Activated CD8-positive, alpha-beta memory T cell treated with anti-CD3 and anti-CD28 coated beads for 24 hours (primary cell): Measurements from ENCODE around the gene FAM9C.

ENCODE experiments used
- DNase-seq: peaks from one replicate; pipeline ENCODE4 v3.0.0-alpha.2; 2020

The FAM9C gene

DNA sequence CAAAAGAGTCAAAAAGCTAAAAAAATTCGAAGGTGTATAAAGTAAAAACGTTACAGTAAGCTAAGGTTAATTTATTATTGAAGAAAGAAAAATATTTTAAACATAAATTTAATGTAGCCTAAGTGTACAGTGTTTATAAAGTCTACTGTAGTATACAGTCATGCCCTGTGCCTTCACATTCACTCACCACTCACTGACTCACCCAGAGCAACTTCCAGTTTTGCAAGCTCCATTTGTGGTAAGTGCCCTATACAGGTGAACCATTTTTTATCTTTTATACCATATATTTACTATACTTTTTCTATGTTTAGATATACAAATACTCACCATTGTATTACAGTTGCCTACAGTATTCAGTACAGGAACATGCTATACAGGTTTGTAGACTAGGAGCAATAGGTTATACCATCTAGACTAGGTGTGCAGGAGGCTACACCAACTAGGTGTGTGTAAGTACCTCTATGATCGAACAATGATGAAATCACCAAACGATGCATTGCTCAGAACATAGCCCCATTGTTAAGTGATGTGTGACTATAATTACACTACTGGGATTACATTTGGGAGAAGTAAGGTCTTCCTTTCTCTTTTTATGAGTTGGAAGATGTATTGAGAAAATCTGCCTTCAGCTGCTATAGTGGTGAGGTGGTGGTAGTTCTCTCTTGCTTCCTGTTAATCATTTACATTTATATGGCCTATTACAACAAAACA, 42.3 kb downstream of the FAM9C start:
- DNase-seq, result no peak

DNA sequence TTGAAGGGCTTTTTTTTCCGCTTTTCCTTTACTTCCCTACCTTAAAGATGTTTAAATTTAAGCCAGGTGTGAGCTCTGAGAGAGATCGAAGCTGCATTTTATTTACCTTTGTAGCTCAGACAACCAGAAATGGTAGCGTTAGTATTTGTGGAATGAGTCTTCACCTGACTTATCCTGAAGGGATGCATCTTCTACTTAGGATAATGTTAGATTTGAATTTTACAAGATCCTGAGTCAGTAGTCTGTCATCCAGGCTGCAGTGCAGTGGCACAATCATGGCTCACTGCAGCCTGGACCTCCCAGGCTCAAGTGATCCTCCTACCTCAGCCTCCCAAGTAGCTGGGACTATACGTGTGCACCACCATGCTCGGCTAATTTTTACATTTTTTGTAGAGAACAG, 43.3 kb downstream of the FAM9C start:
- no peak for DNase-seq

DNA sequence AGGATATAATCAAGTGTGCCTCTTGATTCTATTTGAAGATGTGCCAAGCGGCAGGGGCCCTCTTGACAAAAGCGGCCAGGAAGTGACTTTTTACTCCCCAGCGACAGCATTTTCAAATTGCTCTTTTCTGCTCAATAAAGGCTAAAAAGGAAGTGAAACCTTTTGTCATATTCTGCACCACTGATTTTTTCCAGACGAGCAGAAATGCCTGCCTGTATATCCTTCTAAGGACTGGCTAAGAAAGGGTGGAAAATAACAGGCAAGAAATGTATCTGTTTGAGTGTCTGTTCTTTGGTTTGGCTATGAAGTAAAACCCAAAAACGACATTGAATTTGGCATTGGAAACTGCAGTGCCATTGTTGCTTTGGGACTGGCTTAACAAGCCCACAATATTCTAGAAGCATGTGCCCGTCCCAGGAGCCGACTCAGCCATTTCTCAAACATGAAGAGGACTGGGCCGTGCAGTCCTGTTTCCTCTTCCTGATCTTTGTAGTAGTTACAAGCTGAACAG, 44.1 kb downstream of the FAM9C start:
- no peak for DNase-seq

DNA sequence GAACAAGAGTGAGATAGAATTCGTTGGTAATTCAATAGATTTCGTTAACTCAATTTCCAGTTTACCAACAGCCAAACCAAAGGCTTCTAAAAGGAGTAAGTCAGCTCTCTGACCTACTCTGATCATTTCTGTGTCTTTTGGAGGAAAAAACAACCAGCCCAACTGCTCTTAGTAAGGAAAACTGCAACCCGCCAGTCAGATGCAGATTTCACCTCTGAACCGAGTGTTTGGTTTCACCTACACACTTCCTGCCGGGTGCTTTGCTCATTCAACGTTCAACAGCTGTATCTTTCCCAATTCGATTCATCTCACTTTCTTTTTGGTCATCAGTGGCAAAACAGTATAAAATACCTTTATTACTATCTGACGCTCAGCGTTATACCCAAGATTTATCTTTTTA, 45.0 kb downstream of the FAM9C start:
- no peak for DNase-seq

DNA sequence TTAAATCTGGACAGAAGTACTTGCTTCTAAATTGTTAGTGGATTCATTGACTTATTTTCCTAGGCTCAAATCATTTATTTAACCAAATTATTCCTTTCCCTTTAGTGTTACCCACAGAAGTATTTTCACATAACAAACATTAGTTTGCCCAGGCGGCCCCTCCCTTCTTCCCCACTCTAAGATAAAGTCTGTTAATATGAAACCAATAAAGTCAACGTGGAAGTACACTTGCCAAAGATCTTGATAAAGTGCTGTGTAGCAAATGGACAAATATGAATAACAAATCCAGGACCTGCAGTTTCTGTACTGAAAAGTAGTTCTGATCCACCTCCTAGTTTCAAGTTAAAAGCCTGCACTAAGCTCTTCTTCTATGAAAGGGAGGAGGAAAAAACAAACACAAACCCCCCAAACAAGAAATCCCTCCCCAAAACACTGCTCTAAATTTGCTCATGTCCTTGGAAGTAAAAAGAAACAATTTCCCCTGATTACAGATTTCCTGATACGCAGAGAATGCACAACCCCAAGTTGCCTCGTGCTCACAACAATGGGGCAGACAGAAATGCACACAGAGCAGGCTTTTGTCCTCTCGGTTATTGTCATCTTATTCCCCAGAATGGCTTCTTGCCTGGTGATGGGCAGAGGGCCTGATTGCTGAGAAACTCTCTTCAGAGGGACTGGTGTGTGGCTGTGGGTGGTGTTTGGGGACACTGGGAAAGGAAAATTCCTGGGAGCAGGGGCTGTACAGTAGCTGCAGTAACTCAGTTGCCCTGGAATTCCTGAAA, 46.3 kb downstream of the FAM9C start:
- DNase-seq, result no peak

DNA sequence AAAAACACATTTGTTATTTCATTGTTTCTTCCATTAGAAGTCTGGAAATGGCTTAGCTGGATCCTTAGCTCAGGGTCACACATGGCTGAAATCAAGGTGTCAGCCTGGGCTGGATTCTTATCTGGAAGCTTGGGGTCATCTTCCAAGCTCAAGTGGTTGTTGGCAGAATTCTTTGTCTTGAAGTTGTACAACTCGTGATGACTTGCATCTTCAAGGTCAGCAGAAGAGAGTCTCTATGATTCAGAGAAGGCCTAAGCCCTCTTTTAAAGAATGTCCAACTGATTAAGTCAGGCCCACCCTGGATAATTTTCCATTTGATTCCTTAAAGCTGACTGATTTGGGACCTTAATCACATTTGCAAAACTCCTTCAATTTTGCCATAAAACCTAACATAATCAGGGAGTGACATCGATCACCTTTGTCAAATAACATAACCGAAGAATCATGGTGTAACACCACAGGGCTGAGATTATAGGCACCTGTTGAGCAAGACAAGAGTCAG, 47.4 kb downstream of the FAM9C start:
- DNase-seq, result no peak

DNA sequence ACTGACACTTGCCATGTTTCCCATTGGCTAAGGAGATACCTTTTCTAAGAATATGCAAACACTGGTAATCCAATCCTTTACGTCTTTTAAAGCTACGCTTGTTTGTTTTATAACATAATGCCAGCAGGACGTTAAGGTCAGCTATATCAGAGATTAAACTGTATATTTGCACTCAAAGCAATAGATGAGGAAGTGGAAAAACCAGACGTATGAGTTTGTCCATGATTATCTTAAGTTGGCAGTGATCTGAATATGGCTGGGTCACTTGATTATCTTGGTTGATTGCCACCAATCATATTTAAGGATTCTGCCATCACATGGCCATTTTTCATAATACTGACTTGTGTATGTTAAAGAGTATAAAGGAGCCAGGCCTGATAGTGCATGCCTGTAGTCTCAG, 50.1 kb downstream of the FAM9C start:
- DNase-seq, result no peak

DNA sequence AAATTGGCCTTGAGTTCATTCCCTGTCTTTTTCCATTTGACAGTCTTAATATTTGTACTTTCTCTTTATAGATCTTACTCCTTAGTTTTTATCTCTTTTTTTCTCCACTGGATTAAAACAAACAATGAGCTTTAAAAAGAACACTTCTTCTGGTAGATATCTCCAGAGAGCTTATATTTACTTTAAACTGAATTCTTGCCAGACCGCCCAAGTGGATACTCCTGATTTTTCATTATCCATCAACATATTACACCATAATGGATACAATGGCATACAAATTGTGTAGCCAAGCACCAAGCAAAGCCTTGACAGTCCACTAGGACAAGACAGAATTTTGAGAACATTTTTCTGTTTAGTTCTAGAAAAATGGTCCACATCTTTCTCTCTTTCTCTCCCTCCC, 50.6 kb downstream of the FAM9C start:
- no peak for DNase-seq

DNA sequence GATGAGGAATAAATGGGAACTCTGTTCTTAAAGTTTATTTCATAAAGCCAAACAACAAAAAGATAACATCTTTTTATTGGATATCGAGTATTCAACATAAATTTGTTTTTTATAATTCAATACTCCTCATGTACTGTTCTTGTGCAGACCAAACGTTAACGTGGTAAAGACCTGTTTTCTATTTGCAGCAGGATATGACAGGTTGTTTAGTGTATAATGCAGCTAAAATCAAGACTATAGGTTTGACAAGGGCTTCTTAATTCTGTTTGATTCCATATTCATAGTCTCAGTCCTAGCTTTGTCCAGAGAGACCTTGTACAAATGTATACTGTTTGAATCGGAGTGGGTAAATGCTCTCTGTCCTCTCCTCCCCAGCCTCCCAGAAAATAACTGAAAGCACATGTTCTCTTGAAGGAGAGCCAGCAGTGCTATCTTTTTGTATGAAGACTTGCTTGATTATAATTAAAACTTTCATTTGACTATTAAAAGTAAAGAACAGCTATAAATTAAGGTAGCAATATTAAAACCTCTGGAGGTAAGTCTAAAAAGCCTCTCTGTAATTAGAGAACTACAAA, 51.8 kb downstream of the FAM9C start:
- no peak for DNase-seq

DNA sequence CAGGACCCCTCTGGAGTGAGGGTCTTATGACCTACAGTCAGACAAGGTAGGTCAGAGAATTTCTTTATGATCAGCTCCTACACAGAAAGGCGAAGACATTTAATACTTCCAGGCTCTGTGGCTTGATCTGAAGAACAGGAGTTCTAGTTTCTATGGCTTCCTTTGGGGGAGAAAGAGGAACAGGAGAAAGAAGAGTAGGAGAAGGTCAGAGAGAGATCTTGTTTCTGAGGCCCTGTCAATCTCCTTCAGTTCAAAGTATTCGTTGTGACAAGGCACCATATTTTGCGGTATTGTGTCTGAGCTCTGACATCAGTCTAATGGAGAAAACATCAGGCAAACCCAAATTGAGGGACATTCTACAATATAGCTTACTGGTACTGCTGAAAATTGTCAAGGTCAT, 52.8 kb downstream of the FAM9C start:
- no peak for DNase-seq

DNA sequence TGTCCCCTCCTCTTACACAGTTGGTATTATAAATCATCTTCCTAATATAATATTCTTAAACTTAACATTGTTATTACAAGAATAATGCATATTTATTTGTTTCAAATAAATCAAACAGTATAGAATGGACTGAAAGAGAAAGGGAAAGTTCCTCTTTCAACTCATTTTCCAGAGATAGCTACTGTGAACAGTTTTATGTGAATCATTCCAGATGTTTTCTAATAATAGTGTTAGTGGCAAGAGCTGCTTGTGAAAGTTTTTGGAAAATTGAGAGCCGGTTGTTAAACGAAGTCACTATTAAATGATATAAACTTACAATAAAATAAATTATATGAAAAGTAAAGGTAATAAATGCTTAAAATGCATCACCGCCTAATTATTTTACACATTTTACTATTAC, 55.0 kb downstream of the FAM9C start:
- DNase-seq, result no peak

DNA sequence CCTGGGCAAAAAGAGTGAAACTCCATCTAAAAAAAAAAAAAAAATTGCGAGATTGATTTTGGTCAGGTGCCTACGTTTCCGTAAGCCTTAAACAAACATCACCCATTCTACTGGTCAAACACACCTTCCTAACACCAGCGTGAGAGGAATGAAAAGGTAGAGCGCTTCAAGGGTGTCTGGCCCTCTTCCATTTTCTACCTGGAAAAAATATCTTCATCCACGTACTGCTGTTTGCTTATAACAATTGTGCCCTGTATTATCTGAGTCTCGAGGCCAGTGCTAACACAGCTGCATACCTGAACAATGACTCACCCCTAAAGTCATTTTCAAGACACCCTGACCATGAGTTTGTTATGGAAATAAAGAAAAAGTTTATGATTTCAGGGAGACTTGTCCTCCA, 55.6 kb downstream of the FAM9C start:
- DNase-seq, result no peak

DNA sequence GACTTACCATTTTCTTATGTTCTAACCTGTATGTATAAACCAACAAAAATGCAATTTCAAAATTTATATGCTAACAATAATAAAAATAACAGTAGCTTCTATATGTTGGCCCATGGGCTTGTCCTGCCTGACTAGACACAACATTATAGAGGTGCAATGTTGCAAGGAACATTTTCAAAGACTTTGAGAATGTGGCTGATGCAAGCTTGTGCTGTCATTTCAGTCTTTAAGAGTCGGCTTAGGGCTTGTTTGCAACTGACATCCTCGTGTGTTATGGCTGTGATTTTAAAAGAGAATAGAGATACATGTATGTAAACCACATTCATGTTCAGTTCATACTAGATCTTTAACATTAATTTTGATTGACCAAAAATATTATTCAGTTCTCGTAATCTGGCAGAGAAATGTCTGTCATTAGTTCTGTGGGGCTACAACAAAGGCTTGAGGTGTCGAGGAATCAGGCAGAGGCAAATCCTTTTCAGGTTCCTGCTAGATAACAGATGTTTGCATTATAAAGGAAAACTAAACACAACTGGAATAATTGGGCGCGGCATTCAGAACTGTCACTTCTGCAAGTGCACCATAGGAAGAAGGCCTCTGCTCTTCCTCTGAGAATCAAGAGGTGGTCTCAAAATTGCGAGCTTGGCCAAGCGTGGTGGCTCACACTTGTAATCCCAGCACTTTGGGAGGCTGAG, 56.4 kb downstream of the FAM9C start:
- no peak for DNase-seq

DNA sequence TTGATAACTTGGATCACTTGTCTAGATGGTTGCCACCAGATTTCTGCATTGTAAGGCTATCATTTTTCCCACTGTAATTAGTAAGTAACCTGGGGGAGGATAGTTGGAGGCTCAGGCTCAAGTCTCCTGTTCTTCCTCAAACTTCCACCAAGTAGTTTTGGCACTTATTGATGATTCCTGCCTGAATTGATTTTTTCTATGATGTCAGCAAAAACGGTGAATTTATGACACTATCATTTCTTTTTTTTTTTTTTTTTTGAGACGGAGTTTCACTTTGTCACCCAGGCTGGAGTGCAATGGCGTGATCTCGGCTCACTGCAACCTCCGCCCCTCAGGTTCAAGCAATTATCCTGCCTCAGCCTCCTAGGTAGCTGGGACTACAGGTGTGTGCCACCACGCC, 57.1 kb downstream of the FAM9C start:
- no peak for DNase-seq

DNA sequence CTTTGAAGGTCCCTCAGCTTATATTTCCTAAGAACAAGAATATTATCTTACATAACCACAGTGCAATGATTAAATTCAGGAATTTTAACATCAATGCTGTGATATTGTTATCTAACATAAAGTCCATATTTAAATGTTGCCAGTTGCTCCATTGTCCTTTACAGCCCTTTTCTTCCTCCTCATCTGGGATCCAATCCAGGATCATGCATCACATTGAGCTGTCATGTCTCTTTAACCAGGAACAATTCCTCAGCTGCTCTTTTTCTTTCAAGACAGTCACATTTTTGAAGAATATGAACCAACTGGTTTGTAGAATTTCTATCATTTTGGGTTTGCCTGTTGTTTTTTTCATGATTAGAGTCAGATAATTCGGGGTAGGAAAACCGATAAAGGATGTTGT, 57.5 kb downstream of the FAM9C start:
- no peak for DNase-seq

DNA sequence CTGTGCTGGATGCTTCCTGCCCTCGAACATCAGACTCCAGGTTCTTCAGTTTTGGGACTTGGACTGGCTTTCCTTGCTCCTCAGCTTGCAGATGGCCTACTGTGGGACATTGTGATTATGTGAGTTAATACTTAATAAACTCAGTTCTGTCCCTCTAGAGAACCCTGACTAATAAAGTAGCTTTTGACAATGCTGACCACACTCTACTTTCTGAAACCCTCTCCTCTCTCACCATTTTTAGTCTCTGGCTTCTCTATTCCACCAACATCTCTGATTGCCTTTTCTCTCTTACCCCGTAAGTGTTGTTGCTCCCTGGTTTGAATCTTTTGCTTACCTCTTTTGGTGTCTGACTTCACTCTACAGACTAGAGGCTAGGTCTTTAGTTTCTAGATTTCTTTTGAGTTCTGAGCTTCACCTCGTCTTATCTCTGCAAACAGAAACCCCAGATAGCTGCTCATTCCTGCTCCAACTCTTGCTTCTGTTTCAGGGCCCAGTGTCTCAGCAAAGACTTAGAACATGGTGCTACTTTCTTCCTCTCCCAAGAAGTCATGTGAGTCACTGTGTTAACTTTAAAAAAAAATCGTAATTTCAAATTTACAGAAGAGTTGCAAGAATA, 58.1 kb downstream of the FAM9C start:
- no peak for DNase-seq
